Measurements from ENCODE around the gene HNRNPU. TPM values are rescaled to one million over a fixed set of nuclear protein-coding genes. Genes with fewer than 3 reads are reported as not detected.

The HNRNPU gene
- total RNA-seq, 1 donor from 2014 or later, result 128 TPM

DNA sequence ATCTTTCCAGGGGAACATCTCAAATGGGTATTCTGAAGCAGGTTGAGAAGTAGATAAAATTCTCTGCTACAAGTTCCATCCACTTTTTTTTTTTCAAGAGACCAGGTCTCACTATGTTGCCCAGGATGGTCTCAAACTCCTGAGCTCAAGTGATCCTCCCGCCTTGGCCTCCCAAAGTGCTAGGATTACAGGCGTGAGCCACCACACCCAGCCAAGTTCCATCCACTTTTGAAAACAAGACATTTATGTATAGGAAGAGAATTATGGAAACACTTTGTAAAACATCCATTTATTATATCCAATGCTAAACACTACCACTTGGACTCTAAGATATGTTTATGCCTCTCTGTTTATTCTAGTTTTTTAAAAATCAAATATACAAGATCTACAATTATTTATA is 13.4 kb downstream of the HNRNPU start:
- TF ChIP-seq, protein P1, sequence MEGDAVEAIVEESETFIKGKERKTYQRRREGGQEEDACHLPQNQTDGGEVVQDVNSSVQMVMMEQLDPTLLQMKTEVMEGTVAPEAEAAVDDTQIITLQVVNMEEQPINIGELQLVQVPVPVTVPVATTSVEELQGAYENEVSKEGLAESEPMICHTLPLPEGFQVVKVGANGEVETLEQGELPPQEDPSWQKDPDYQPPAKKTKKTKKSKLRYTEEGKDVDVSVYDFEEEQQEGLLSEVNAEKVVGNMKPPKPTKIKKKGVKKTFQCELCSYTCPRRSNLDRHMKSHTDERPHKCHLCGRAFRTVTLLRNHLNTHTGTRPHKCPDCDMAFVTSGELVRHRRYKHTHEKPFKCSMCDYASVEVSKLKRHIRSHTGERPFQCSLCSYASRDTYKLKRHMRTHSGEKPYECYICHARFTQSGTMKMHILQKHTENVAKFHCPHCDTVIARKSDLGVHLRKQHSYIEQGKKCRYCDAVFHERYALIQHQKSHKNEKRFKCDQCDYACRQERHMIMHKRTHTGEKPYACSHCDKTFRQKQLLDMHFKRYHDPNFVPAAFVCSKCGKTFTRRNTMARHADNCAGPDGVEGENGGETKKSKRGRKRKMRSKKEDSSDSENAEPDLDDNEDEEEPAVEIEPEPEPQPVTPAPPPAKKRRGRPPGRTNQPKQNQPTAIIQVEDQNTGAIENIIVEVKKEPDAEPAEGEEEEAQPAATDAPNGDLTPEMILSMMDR (IDR thresholded peaks at IDR 0.05), result no peak
- H3K27me3 ChIP-seq, result no peaks in the 10 kb centered on the region
- intact Hi-C loops (cut with DNase I), result no loop called here
- H3K27ac ChIP-seq, result no peak overlapping the region
- H3K36me3 ChIP-seq, result peaks cover 60 to 92% of the 10 kb centered on the region in 2 donors
- DNase-seq (ENCODE audit: low spot score in 2 of 2), result no peak
- peaks cover 0 to 10% of the 10 kb centered on the region in 2 donors for H3K4me1 ChIP-seq
- no peaks in the 10 kb centered on the region for H3K9me3 ChIP-seq
- no peak overlapping the region for H3K4me3 ChIP-seq

DNA sequence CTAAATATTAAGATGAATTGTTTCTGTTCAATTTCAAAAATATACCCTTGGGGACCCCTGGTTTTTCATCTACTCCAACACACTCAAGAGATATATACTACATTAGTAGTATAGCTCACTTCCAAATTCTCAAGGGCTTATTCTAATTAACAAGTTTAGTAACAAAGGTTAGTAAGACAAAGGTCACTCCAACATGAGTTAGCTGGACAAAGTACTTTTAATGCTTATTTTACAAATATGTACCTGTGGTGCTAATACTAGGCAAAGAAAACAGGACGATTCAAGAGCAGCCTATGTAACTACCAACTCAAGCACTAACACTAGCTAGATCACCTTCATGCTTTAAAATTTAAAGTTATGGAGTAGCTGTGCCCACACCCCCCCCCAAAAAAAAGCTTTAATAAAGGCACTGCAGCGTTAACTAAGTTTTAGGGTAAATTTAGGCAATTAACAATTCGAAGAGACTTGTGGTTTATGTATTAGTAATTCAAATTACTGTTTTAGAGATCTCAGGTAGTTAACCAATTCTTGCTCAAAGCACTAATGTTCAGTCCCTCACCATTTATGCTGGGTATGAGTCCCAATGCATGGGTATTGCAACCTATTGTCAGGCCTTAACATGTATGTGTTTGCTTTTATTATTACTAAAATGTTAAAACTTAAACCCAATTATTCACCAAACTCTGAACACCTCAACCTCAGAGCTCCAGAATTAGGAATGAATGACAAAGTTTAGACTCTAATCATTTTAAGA is 14.1 kb downstream of the HNRNPU start:
- DNase-seq (ENCODE audit: low spot score in 2 of 2), result no peak
- Histone ChIP-seq H3K27me3 (no peaks in the 10 kb centered on the region), H3K27ac (no peak overlapping the region), H3K4me3 (no peak overlapping the region), H3K4me1 (peaks cover 0 to 10% of the 10 kb centered on the region in 2 donors), H3K36me3 (peaks cover 60 to 92% of the 10 kb centered on the region in 2 donors), H3K9me3 (no peaks in the 10 kb centered on the region)
- intact Hi-C loops (cut with DNase I), result no loop called here
- TF ChIP-seq, protein P1 (IDR thresholded peaks at IDR 0.05), result no peak

DNA sequence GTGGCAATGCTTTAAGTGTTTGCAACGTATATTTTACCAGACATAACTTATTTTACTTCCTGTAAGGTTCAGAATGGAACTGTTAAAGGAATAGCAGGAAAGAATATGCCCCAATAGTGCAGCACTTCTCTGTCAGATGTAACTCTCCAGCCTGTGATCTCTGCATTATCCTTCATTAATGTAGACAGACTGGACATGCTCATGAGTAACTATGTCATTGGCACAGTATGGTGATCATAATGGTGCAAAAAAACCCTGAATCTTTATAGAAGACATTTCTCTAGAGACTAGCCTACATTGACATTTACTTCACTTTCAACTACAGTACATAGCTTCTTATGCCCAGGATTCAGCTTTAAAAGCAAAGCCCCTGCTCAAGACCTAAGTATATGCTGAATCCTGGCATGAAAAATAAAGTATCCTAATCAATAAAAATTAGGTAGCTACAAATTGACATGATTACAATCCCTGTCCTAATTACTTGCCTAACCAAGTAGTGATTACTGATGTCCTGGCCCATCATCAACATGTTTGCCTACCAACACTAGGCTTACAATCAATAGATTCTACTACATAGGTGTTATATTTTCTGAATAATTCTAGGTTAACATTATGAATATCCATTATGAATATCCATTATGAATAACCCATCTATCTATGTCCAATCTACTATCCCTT is 15.0 kb downstream of the HNRNPU start:
- intact Hi-C loops (cut with DNase I), result no loop called here
- H3K4me1 ChIP-seq, result peaks cover 0 to 5% of the 10 kb centered on the region in 2 donors
- no peak for DNase-seq (ENCODE audit: low spot score in 2 of 2)
- H3K9me3 ChIP-seq, result no peaks in the 10 kb centered on the region
- no peak overlapping the region for H3K27ac ChIP-seq
- TF ChIP-seq, protein P1 (IDR thresholded peaks at IDR 0.05), result no peak
- no peak overlapping the region for H3K4me3 ChIP-seq
- H3K27me3 ChIP-seq, result no peaks in the 10 kb centered on the region
- peaks cover 60 to 92% of the 10 kb centered on the region in 2 donors for H3K36me3 ChIP-seq

DNA sequence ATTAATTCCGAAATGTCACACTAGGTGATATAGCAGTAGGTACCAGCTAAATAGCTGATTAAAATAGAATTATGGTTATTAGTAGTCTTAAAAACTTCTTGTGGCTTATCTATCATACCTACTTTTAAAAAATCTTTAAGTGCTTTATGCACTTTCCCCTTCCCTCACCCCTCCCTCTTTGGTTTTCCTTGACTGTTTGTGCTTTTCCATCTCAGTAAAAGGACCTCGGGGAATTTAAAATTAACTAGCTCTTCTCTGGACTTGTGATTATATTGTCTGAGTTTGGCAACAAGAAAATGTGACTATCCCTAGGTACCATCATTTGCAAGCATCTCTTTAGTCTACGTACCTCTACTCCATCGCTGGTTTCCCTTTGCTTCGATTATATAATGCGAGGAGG is 17.7 kb downstream of the HNRNPU start:
- Histone ChIP-seq H3K4me1 (peaks cover 0 to 5% of the 10 kb centered on the region in 2 donors), H3K27me3 (no peaks in the 10 kb centered on the region), H3K9me3 (no peaks in the 10 kb centered on the region), H3K4me3 (no peak overlapping the region), H3K36me3 (peaks cover 60 to 92% of the 10 kb centered on the region in 2 donors), H3K27ac (no peak overlapping the region)
- TF ChIP-seq, protein P1 (IDR thresholded peaks at IDR 0.05), result no peak
- intact Hi-C loops (cut with DNase I), result no loop called here
- no peak for DNase-seq (ENCODE audit: low spot score in 2 of 2)

DNA sequence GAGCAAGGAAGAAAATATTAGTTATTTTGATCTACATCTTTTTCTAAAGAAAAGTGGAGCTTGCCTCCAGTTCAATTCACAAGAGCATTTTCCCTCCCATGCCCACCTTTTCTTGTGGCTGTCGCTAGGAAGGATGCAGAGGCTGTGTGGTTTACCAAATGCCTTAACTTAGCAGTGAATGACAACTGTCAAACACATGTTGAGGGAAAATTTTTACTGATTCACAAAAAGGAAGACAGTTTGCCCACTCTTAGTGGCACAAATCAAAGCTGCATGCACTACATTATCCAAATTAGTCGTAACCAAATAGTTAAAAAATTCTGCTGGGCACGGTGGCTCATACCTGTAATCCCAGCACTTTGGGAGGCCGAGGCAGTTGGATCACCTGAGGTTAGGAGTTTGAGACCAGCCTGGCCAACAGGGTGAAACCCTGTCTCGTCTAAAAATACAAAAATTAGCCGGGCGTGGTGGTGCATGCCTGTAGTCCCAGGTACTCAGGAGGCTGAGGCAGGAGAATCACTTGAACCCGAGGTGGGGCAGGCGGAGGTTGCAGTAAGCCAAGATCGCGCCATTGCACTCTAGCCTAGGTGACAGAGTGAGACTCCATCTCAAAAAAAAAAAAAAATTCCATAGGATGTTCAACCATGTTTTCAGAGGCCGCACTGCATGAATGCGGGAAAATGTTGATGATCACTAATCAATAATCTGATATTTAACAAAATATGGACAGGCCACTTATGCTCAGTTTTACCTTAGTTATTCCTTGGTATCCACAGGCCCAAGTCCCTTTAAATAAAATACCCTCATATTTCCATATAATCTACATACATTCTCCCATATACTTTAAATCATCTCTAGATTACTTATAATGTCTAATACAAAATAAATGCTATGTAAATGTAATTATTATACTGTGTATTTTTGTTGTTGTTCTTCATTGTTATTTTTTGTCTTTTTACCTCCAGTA is 19.9 kb downstream of the HNRNPU start:
- intact Hi-C loops (cut with DNase I), result no loop called here
- Histone ChIP-seq H3K9me3 (no peaks in the 10 kb centered on the region), H3K27me3 (no peaks in the 10 kb centered on the region), H3K4me1 (peaks cover 0 to 12% of the 10 kb centered on the region in 2 donors), H3K36me3 (peaks cover 59 to 86% of the 10 kb centered on the region in 2 donors), H3K4me3 (no peak overlapping the region), H3K27ac (no peak overlapping the region)
- TF ChIP-seq, protein P1 (IDR thresholded peaks at IDR 0.05), result no peak
- no peak for DNase-seq (ENCODE audit: low spot score in 2 of 2)
